ENCODE measurements around the gene IGDCC3. TPM values are rescaled to one million over a fixed set of nuclear protein-coding genes. Genes with fewer than 3 reads are reported as not detected.

The IGDCC3 gene
- total RNA-seq, 1 donor = not detected

DNA sequence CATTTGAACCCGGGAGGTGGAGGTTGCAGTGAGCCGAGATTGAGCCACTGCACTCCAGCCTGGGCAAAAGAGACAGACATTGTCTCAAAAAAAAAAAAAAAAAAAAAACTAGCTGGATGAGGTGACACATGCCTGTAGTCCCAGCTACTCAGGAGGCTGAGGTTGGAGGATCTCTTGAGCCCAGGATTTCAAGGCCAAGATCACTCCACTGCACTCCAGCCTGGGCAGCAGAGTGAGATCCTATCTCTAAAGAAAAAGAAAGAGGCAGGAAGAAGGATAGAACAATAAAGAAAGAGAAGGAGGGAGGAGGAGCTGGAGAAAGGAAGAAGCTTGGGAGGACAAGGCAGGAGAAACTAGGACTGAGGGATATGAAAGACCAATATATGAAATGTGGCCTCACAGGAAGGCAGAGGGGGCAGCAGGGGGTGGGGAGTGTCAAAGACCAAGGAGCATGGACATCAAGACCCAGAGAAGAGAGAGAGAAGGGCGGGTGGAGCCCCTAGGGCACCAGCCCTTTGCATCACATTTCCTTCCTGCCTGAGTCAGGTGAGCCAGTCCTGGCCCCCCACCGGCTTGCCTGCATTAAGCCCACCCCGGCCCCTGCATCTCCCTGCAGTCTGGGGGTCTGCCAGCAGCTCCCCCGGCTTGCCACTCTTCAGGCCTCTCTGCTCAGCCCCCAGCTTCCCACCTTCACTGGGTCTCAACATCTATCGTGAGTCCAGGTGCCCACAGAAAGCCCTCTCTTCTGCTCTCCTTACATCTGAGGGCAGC lies 11.5 kb downstream of the IGDCC3 start:
- TF ChIP-seq, protein P1, sequence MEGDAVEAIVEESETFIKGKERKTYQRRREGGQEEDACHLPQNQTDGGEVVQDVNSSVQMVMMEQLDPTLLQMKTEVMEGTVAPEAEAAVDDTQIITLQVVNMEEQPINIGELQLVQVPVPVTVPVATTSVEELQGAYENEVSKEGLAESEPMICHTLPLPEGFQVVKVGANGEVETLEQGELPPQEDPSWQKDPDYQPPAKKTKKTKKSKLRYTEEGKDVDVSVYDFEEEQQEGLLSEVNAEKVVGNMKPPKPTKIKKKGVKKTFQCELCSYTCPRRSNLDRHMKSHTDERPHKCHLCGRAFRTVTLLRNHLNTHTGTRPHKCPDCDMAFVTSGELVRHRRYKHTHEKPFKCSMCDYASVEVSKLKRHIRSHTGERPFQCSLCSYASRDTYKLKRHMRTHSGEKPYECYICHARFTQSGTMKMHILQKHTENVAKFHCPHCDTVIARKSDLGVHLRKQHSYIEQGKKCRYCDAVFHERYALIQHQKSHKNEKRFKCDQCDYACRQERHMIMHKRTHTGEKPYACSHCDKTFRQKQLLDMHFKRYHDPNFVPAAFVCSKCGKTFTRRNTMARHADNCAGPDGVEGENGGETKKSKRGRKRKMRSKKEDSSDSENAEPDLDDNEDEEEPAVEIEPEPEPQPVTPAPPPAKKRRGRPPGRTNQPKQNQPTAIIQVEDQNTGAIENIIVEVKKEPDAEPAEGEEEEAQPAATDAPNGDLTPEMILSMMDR (IDR thresholded peaks at IDR 0.05; ENCODE audit: insufficient read depth, low read length) = no peak
- no peak for DNase-seq (ENCODE audit: low read depth)

DNA sequence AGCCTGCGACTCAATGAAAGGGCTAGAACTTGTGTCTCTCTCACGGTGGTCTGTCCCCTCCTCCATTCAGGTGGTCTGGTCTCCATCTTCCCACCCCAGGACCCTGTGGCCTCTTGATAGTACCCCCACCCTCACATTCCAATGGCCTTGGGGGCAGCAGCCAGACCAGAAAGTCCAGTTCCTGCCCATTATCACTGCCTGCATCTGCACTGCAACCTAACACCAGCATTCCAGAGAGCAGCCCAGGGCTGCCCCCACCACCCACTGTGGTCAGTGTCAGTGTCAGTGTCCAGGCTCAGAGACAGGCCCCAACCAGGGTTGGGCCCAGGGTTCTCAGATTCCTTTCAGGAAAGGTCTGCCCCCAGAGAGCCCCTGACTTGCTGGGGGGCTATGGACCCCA lies 12.6 kb downstream of the IGDCC3 start:
- TF ChIP-seq, protein P1 (IDR thresholded peaks at IDR 0.05; ENCODE audit: insufficient read depth, low read length) = no peak
- DNase-seq (ENCODE audit: low read depth) = no peak
- no peak overlapping the region for H3K4me3 ChIP-seq (ENCODE audit: low read depth, low read length)

More for the DNA sequence above, 11.5 kb downstream of the IGDCC3 start:
- no peak overlapping the region for H3K4me3 ChIP-seq (ENCODE audit: low read depth, low read length)

DNA sequence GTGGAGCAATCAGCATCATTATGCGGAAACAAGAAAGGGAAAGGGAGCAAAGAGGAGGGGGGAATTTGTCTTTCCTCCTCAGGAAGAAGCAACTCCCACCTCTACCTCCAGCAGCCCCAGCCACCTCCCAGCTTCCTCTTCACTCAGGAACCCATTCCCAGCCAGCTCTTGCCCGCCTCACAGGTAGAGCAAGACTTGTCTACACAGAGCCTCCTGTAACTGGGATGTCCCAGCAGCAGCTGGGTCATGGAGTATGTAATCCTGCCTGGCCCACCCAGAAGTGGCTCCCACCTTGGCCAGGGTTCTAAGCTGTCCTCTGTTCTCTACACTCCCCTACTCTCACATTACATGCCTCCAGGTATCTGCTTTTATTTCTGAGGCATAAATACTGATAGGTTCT lies 14.0 kb downstream of the IGDCC3 start:
- no peak for DNase-seq (ENCODE audit: low read depth)
- TF ChIP-seq, protein P1 (IDR thresholded peaks at IDR 0.05; ENCODE audit: insufficient read depth, low read length) = no peak
- no peak overlapping the region for H3K4me3 ChIP-seq (ENCODE audit: low read depth, low read length)

DNA sequence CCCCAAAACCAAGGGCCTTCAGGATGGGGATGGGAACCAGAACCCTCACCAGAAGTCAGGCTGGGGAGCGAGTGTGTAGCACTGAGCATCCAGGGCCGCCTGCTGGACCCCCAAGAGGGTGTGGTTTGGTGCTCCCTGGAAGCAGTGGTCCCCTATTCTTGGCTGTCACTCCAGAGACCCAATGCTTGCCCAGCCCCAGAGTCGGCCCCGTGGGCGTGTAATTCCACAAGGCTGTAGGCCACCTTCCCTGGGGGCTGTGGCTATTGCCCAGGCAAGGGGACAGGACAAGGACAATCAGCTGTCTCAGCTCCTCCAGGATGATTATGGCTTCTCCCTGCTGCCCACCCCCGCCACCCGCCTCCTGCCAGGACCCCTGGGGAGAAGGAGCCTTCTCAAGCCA lies 14.5 kb downstream of the IGDCC3 start:
- TF ChIP-seq, protein P1 (IDR thresholded peaks at IDR 0.05; ENCODE audit: insufficient read depth, low read length) = no peak

DNA sequence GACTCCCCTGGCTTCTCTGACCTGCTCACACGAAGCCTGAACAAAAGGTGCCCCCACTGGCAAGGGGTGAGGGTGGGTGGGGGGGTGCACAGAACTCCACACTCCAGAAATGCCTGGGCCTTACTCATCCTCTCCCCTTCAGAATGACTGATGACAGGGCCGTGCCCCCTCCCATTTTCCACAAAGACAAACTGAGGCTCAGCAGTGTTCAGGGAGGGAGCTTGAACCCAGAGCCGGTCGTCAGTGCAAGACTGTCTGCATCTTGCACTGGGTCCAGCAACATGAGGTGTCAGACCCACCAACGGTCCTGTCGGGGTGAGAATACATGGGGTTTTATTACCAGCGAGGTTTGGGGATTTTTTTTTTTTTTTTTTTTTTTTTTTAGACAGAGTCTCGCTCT lies 15.3 kb downstream of the IGDCC3 start:
- no peak for DNase-seq (ENCODE audit: low read depth)
- TF ChIP-seq, protein P1 (IDR thresholded peaks at IDR 0.05; ENCODE audit: insufficient read depth, low read length) = no peak
- H3K4me3 ChIP-seq (ENCODE audit: low read depth, low read length) = no peak overlapping the region

More for the DNA sequence above, 14.5 kb downstream of the IGDCC3 start:
- H3K4me3 ChIP-seq (ENCODE audit: low read depth, low read length) = no peak overlapping the region
- no peak for DNase-seq (ENCODE audit: low read depth)

DNA sequence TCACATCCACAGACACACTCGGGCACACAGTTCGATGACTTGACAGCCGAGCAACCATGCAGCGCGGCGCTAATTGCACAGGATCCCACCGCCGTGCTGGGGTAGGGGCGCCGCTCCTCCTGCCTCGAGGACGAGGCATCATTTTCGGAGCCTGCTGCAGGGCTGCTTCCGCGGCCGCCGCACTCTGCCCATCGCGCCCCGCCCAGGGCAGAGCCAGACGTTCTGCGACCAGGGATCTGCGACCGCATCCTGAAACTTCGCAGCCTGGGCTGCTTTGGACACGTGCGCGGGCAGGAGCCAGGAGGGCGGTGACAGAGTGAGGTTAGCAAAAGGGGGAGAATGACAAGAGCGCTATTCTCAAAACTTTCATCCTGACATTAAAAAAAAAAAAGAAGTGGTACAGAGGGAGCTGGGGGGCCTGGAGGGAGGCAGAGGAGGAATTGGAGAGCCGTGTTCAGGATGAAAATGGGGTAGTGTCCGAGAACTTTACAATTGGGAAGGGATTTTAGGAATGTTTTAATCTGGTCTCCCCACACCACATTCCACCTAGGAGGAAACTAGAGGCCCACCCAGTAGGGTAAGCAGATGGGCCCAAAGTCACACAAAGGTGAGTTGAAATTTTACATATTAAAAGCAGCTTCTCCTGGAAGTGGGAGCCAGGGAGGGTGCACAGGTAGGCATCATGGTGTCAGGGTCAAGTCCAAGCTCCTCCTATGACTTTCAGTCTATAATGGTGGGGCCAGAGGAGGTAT lies 15.9 kb downstream of the IGDCC3 start:
- no peak for DNase-seq (ENCODE audit: low read depth)
- TF ChIP-seq, protein P1 (IDR thresholded peaks at IDR 0.05; ENCODE audit: insufficient read depth, low read length) = no peak
- no peak overlapping the region for H3K4me3 ChIP-seq (ENCODE audit: low read depth, low read length)
